Thyroid gland (tissue), 4 donors: ENCODE measurements around the gene FGF18. TPM values are rescaled to one million over a fixed set of nuclear protein-coding genes. Genes with fewer than 3 reads are reported as not detected.

Experiments used
- DNase-seq, 2 donors: peaks; one replicate each; pipeline ENCODE4 v3.0.0-alpha.2; 2019
- H3K27ac ChIP-seq, 3 donors: fragments of 200-600 bp; sonication (generic); 1 replicate in 2 of 3; 2 replicates in 1 of 3; pipeline ENCODE4 v1.5.1; 2016 to 2019; ENCODE audit warnings: mild to moderate bottlenecking in 1 of 3, moderate library complexity in 1 of 3
- H3K27me3 ChIP-seq: fragments of 200-600 bp; sonication (generic); one replicate; pipeline ENCODE4 v1.5.1; 2019
- H3K36me3 ChIP-seq, 2 donors: fragments of 200-600 bp; sonication (generic); one replicate each; pipeline ENCODE4 v1.5.1; 2016 to 2019
- H3K4me1 ChIP-seq, 2 donors: fragments of 200-600 bp; sonication (generic); one replicate each; pipeline ENCODE4 v1.5.1; 2017 to 2019
- H3K4me3 ChIP-seq, 3 donors: fragments of 200-600 bp; sonication (generic); replicated peaks in 1 of 3; 1 replicate in 2 of 3; 2 replicates in 1 of 3; pipeline ENCODE4 v1.5.1; 2016; ENCODE audit warnings: mild to moderate bottlenecking in 1 of 3
- H3K9me3 ChIP-seq: fragments of 200-600 bp; sonication (generic); one replicate; pipeline ENCODE4 v1.5.1; 2017
- POLR2A ChIP-seq, 2 donors: fragments of 450-650 bp; IDR thresholded peaks; one replicate each; pipeline ENCODE4 v1.6.1; 2017; ENCODE audit warnings: antibody characterized with exemption in 2 of 2, mild to moderate bottlenecking in 2 of 2, moderate library complexity in 1 of 2
- WGBS, 2 donors: methylation state at CpG; one replicate each; pipeline ENCODE4 v1.1.5; 2017; 5-methylcytosine and 5-hydroxymethylcytosine counted together
- intact Hi-C: fragments of 100-400 bp; cut with DNase I; formaldehyde crosslinking; loops from one replicate; pipeline ENCODE4 v1.15.1; 2023
- total RNA-seq, 4 donors: library from RNA; depleted of rRNA; stranded (reverse); fragments of >200 nt; gene quantifications; one replicate each; pipeline ENCODE4 v1.2.3, GENCODE V29; 2016
- TF ChIP-seq, protein P1 (sequence below), 6 experiments: fragments of 200-600 bp in 3 of 6; fragments of 450-650 bp in 3 of 6; sonication (generic) in 3 of 6; IDR thresholded peaks; one replicate each; pipeline ENCODE4 v1.5.1; 2016 to 2019; ENCODE audit warnings: antibody characterized with exemption in 6 of 6, mild to moderate bottlenecking in 2 of 6, inconsistent platforms in 1 of 6, moderate library complexity in 1 of 6

FGF18 gene
- total RNA-seq, 4 donors from 2014 or later: 0.67 to 1.4 (median 1.0) TPM; not detected in 1

GRCh38 chr5:171426680-171427079 is 7.2 kb downstream of the FGF18 start:
- no peaks in the 10 kb centered on the region for H3K9me3 ChIP-seq
- no peak for DNase-seq
- WGBS, 2 donors: 95% methylated on average over 9 of the region's 9 CpGs
- TF ChIP-seq, protein P1, sequence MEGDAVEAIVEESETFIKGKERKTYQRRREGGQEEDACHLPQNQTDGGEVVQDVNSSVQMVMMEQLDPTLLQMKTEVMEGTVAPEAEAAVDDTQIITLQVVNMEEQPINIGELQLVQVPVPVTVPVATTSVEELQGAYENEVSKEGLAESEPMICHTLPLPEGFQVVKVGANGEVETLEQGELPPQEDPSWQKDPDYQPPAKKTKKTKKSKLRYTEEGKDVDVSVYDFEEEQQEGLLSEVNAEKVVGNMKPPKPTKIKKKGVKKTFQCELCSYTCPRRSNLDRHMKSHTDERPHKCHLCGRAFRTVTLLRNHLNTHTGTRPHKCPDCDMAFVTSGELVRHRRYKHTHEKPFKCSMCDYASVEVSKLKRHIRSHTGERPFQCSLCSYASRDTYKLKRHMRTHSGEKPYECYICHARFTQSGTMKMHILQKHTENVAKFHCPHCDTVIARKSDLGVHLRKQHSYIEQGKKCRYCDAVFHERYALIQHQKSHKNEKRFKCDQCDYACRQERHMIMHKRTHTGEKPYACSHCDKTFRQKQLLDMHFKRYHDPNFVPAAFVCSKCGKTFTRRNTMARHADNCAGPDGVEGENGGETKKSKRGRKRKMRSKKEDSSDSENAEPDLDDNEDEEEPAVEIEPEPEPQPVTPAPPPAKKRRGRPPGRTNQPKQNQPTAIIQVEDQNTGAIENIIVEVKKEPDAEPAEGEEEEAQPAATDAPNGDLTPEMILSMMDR (IDR thresholded peaks at IDR 0.05): no peak
- TF ChIP-seq POLR2A (IDR thresholded peaks at IDR 0.05): no peak
- peaks cover 5 to 9% of the 10 kb centered on the region in 2 donors for H3K4me1 ChIP-seq
- intact Hi-C loops: loop anchor here (10.0 kb wide), 2 partner anchors 198 to 618 kb away; no protein-coding TSS in a partner anchor
- no peak overlapping the region for H3K27ac ChIP-seq
- no peaks in the 10 kb centered on the region for H3K27me3 ChIP-seq
- no peak overlapping the region for H3K4me3 ChIP-seq
- H3K36me3 ChIP-seq: no peaks in the 10 kb centered on the region

DNA sequence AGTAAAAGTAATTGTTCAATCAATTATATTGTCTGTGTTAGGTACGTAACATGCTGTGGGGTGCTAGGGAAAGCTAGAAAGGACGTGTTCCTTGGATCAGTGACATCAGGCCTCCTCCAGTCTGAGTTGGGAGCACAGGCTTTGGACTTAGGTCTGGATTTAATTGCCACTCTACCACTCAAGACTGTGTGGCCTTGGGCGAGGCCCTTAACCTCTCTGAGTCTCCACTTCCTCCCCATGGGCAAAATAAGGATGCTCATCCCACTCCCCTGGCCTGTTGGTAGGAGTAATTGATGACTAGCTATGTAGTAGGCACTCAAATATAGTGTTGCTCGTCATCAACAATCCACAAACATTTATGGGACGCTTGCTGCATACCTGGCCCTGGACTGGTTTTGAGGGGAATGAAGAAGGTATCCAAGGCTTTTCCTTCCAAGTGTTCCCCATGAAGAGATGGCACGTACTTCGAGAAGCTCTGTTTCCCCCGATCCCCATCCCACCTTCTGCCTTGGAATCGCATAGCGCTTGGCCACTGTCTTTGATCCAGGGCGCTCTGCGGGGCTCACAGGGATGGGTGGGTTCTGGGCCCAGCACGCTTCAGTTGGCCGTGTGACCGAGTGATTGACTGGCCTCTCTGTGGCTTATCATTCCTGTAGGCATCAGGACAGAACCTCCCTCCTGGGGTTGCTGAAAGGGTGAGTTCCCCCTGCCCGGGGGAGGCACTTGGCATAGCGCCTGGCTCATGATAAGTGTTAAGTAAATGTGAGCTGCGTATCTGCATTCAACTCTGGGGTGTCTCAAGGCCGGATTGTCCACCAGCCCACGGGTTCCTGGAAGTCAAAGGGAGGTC is 8.1 kb downstream of the FGF18 start:
- no peak for DNase-seq
- H3K9me3 ChIP-seq: no peaks in the 10 kb centered on the region
- H3K27me3 ChIP-seq: no peaks in the 10 kb centered on the region
- TF ChIP-seq, protein P1 (IDR thresholded peaks at IDR 0.05): no peak
- no peak for TF ChIP-seq POLR2A (IDR thresholded peaks at IDR 0.05)
- intact Hi-C loops: loop anchor here (10.0 kb wide), 2 partner anchors 197 to 617 kb away; no protein-coding TSS in a partner anchor
- WGBS, 2 donors: 78 to 86% methylated on average over 11 to 19 of the region's 20 CpGs
- H3K4me3 ChIP-seq: no peak overlapping the region
- H3K27ac ChIP-seq: no peak overlapping the region
- peaks cover 5 to 9% of the 10 kb centered on the region in 2 donors for H3K4me1 ChIP-seq
- H3K36me3 ChIP-seq: no peaks in the 10 kb centered on the region

- DNase-seq: no peak
- Histone ChIP-seq H3K27me3 (no peaks in the 10 kb centered on the region), H3K4me1 (peaks cover 2% of the 10 kb centered on the region in 2 donors), H3K4me3 (no peak overlapping the region), H3K9me3 (no peaks in the 10 kb centered on the region), H3K27ac (no peak overlapping the region), H3K36me3 (no peaks in the 10 kb centered on the region)
- intact Hi-C loops: loop anchor here (10.0 kb wide), 2 partner anchors 197 to 617 kb away; no protein-coding TSS in a partner anchor
- TF ChIP-seq, protein P1 (IDR thresholded peaks at IDR 0.05): no peak
- TF ChIP-seq POLR2A (IDR thresholded peaks at IDR 0.05): no peak
- 96% methylated on average over 9 of the region's 9 CpGs for WGBS, 2 donors
Measured at GRCh38 chr5:171428168-171428696, 8.8 kb downstream of the FGF18 start.

DNA sequence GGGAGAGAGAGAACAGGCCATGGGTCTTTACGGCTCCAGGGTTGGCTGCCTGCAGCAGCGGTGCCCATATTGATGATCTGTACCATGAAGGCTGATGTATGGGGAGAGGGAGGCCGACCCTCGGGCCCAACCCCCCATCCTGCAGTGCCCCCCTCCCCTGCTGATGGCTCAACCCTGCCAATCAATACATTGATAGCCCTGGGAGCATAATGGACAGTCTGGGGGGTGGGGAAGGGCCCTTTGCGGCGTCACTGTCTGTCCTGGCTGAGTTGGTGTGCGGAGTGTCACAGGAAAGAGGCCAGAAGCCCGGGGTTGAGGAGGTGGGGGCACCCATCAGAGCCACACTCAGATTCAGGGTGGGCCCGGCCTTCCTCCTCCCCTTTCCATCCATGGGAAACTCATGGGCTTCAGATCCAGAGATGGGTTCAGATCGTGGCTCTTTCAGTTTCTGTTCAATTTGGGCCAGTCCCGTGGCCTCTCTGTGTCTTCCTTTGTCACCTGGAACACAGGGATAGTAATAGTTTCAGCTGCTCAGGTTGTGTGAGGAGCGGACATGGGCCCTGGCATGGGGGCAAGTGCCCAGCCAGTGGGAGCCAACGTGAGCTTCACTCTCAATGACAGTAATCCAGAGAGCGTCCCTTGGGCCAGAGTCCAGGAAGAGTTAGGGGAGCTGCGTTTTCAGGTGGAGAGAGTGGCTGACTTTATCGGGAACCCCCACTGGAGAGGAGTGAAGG is 9.5 kb downstream of the FGF18 start:
- Histone ChIP-seq H3K36me3 (no peaks in the 10 kb centered on the region), H3K9me3 (no peaks in the 10 kb centered on the region), H3K27me3 (no peaks in the 10 kb centered on the region), H3K4me1 (no peaks in the 10 kb centered on the region), H3K27ac (no peak overlapping the region), H3K4me3 (no peak overlapping the region)
- DNase-seq: no peak
- intact Hi-C loops: loop anchor here (10.0 kb wide), 2 partner anchors 196 to 616 kb away; no protein-coding TSS in a partner anchor
- TF ChIP-seq, protein P1 (IDR thresholded peaks at IDR 0.05): no peak
- no peak for TF ChIP-seq POLR2A (IDR thresholded peaks at IDR 0.05)
- WGBS, 2 donors: 85 to 92% methylated on average over 15 to 16 of the region's 16 CpGs
